HepG2 (cell line): ENCODE results near the gene MEI1. TPM values are rescaled to one million over a fixed set of nuclear protein-coding genes. Genes with fewer than 3 reads are reported as not detected.
A peak's percentile ranks its signal among the peaks of the same experiment; 100 is the strongest.

ENCODE experiments used
- BORCS8-MEF2B ChIP-seq: sonication (generic); formaldehyde crosslinking; IDR thresholded peaks from 2 replicates; pipeline ENCODE4 v1.8.0; 2022; ENCODE audit warnings: mild to moderate bottlenecking, missing genetic modification reagents
- IRF1 ChIP-seq: sonication (generic); formaldehyde crosslinking; IDR thresholded peaks from 2 replicates; pipeline ENCODE4 v1.4.0; 2020; ENCODE audit warnings: low read depth, mild to moderate bottlenecking, missing genetic modification reagents
- KLF9 ChIP-seq: IDR thresholded peaks from 2 replicates; pipeline ENCODE4 v1.6.1; 2016; ENCODE audit warnings: low read depth
- MIER2 ChIP-seq: IDR thresholded peaks from 2 replicates; pipeline ENCODE4 v1.6.1; 2016; ENCODE audit warnings: missing biosample characterization, missing genetic modification reagents
- NFE2 ChIP-seq: sonication (generic); formaldehyde crosslinking; IDR thresholded peaks from 2 replicates; pipeline ENCODE4 v1.4.0; 2020; ENCODE audit warnings: missing genetic modification reagents
- NFE2L1 ChIP-seq: sonication (generic); formaldehyde crosslinking; IDR thresholded peaks from 2 replicates; pipeline ENCODE4 v1.4.0; 2020; ENCODE audit warnings: missing genetic modification reagents, mild to moderate bottlenecking, borderline replicate concordance
- POLR2G ChIP-seq: fragments of 200-400 bp; formaldehyde crosslinking; IDR thresholded peaks from 2 replicates; pipeline ENCODE4 v1.6.1; 2018; ENCODE audit warnings: mild to moderate bottlenecking, low read depth, low read length, moderate library complexity
- REST ChIP-seq, 2 experiments: IDR thresholded peaks; 2 replicates each; pipeline ENCODE4 v1.6.1; 2011 to 2012; ENCODE audit warnings: low read length in 2 of 2, borderline replicate concordance in 1 of 2, low read depth in 1 of 2, mild to moderate bottlenecking in 1 of 2, moderate library complexity in 1 of 2
- SMAD9 ChIP-seq: sonication (generic); formaldehyde crosslinking; IDR thresholded peaks from 2 replicates; pipeline ENCODE4 v1.5.1; 2020; ENCODE audit warnings: mild to moderate bottlenecking, missing genetic modification reagents
- SMARCC2 ChIP-seq: fragments of 450-650 bp; IDR thresholded peaks from 2 replicates; pipeline ENCODE4 v1.6.1; 2017; ENCODE audit warnings: antibody characterized with exemption, mild to moderate bottlenecking
- THRA ChIP-seq: sonication (generic); formaldehyde crosslinking; IDR thresholded peaks from 2 replicates; pipeline ENCODE4 v1.4.0; 2020; ENCODE audit warnings: missing genetic modification reagents, borderline replicate concordance
- ZBTB46 ChIP-seq: sonication (generic); formaldehyde crosslinking; IDR thresholded peaks from 2 replicates; pipeline ENCODE4 v1.4.0; 2020; ENCODE audit warnings: mild to moderate bottlenecking, missing genetic modification reagents, borderline replicate concordance
- ZMAT3 ChIP-seq: sonication (generic); formaldehyde crosslinking; conservative IDR thresholded peaks from 2 replicates; pipeline ENCODE4 v1.7.0; 2021; ENCODE audit warnings: missing genetic modification reagents
- ZNF10 ChIP-seq: sonication (generic); formaldehyde crosslinking; IDR thresholded peaks from 2 replicates; pipeline ENCODE4 v1.4.0; 2020; ENCODE audit warnings: mild to moderate bottlenecking, low read depth, missing genetic modification reagents, borderline replicate concordance
- ZNF263 ChIP-seq: sonication (generic); formaldehyde crosslinking; IDR thresholded peaks from 2 replicates; pipeline ENCODE4 v1.4.0; 2020; ENCODE audit warnings: missing genetic modification reagents
- ZNF576 ChIP-seq: sonication (generic); formaldehyde crosslinking; IDR thresholded peaks from 2 replicates; pipeline ENCODE4 v1.4.0; 2020; ENCODE audit warnings: mild to moderate bottlenecking, missing genetic modification reagents
- ZNF660 ChIP-seq: sonication (generic); formaldehyde crosslinking; IDR thresholded peaks from 2 replicates; pipeline ENCODE4 v1.5.1; 2020; ENCODE audit warnings: mild to moderate bottlenecking, low read depth, missing genetic modification reagents, borderline replicate concordance
- ZNF75D ChIP-seq: sonication (generic); formaldehyde crosslinking; IDR thresholded peaks from 2 replicates; pipeline ENCODE4 v1.8.1; 2023; ENCODE audit warnings: missing genetic modification reagents, mild to moderate bottlenecking, borderline replicate concordance
- ZNF770 ChIP-seq: sonication (generic); formaldehyde crosslinking; IDR thresholded peaks from 2 replicates; pipeline ENCODE4 v1.5.0; 2020; ENCODE audit warnings: mild to moderate bottlenecking, missing genetic modification reagents
- ZNF878 ChIP-seq: sonication (generic); formaldehyde crosslinking; IDR thresholded peaks from 2 replicates; pipeline ENCODE4 v1.8.1; 2023; ENCODE audit warnings: mild to moderate bottlenecking, missing genetic modification reagents, moderate library complexity
- polyA plus RNA-seq, 8 experiments: library from polyadenylated mRNA; depleted of rRNA in 3 of 8; stranded (reverse) in 7 of 8; unstranded in 1 of 8; fragments of >200 nt; fragmentation: Illumina TruSeq in 4 of 8; extraction: Trizol in 4 of 8; gene quantifications; 2 replicates each; pipeline versions ENCODE4 v1.2.1 to v1.2.3, GENCODE V29; 2011 to 2016; ENCODE audit warnings: low read depth in 4 of 8, missing spikeins in 1 of 8, mixed read lengths in 1 of 8; ENCODE audit not compliant: insufficient read depth in 1 of 8
- total RNA-seq, 5 experiments: library from RNA; depleted of rRNA; stranded (reverse); fragments of >200 nt; fragmentation: Illumina TruSeq; extraction: Trizol; gene quantifications; 2 replicates each; pipeline ENCODE4 v1.2.3, GENCODE V29; 2016; ENCODE audit warnings: low read depth in 1 of 5

The MEI1 gene
- total and polyA plus RNA-seq, 2 of the 13 experiments (the other 11 are each of a cell fraction or from before 2014, with no cell fraction given): 0.75 to 1.9 TPM

GRCh38 chr22:41697126-41697775 is 2.1 kb upstream of the MEI1 start (continued):
- TF ChIP-seq REST (IDR thresholded peaks at IDR 0.05; ENCODE audit: borderline replicate concordance in 1 of 2, low read depth in 1 of 2, low read length in 2 of 2): no peak
- TF ChIP-seq SMARCC2: no peak
- TF ChIP-seq IRF1 (CRISPR knock-in tag): no peak
- TF ChIP-seq SMAD9 (CRISPR knock-in tag): no peak
- TF ChIP-seq ZNF770 (CRISPR knock-in tag): no peak
- no peak for TF ChIP-seq ZNF878 (CRISPR knock-in tag)
- no peak for TF ChIP-seq ZNF75D (CRISPR knock-in tag)
- TF ChIP-seq ZNF660 (CRISPR knock-in tag): no peak
- TF ChIP-seq MIER2 (CRISPR knock-in tag): no peak
- no peak for TF ChIP-seq BORCS8-MEF2B (CRISPR knock-in tag)
- no peak for TF ChIP-seq ZNF576 (CRISPR knock-in tag)
- TF ChIP-seq ZNF263 (CRISPR knock-in tag): 0 out of 2 replicates have a peak, but pooled peaks have one; percentile 56
- no peak for TF ChIP-seq KLF9 (CRISPR knock-in tag)
- no peak for TF ChIP-seq ZNF10 (CRISPR knock-in tag)
- 0 out of 2 replicates have a peak, but pooled peaks have one; percentile 31 for TF ChIP-seq ZMAT3 (CRISPR knock-in tag)
- no peak for TF ChIP-seq NFE2 (CRISPR knock-in tag)
- TF ChIP-seq ZBTB46 (CRISPR knock-in tag): no peak
- TF ChIP-seq NFE2L1: no peak
- TF ChIP-seq POLR2G: no peak
- no peak for TF ChIP-seq THRA (CRISPR knock-in tag)
